Measurements from ENCODE around the gene PCDH9. TPM values are rescaled to one million over a fixed set of nuclear protein-coding genes. Genes with fewer than 3 reads are reported as not detected.

PCDH9 gene
- total RNA-seq, 1 donor from 2014 or later: 10.4 TPM

DNA sequence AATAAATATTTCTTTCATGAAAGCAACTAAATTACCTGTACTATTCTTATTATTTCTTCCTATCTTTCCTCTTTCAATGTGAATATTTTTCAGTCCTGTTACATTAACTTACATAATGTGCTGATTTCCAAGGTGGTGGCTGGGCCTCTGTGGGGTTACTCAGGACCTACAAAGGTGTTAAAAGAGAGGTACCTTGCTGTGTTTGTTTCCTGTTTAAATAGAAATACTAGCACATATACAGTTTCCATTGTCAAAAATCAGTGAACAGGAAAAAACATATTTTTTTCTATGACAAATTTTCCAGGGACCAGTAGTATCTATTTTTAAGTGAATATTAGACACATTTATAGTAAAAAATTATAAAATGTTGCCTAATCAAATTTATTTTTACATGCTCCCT is 8.7 kb upstream of the PCDH9 start:
- no peaks in the 10 kb centered on the region for H4K20me1 ChIP-seq (ENCODE audit: insufficient read depth, low read length)
- no peak overlapping the region for H3K4me2 ChIP-seq (ENCODE audit: low read length)
- H2AFZ ChIP-seq (ENCODE audit: low read depth, low read length): no peak overlapping the region
- H3K27me3 Mint-ChIP-seq (ENCODE audit: low read depth, unreplicated experiment): no peaks in the 10 kb centered on the region
- H3K36me3 Mint-ChIP-seq (ENCODE audit: low read depth, unreplicated experiment): no peaks in the 10 kb centered on the region
- H3K27me3 ChIP-seq (ENCODE audit: insufficient read depth, low read length): no peaks in the 10 kb centered on the region
- no peak overlapping the region for H3K9ac ChIP-seq (ENCODE audit: low read length)
- H3K36me3 ChIP-seq (ENCODE audit: insufficient read depth, low read length): no peaks in the 10 kb centered on the region
- H3K4me3 ChIP-seq (ENCODE audit: insufficient read depth, low read depth, low read length): no peak overlapping the region
- no peaks in the 10 kb centered on the region for H3K79me2 ChIP-seq (ENCODE audit: insufficient read depth, low read length)
- H3K27ac Mint-ChIP-seq (ENCODE audit: unreplicated experiment): no peak overlapping the region
- TF ChIP-seq, protein P1, sequence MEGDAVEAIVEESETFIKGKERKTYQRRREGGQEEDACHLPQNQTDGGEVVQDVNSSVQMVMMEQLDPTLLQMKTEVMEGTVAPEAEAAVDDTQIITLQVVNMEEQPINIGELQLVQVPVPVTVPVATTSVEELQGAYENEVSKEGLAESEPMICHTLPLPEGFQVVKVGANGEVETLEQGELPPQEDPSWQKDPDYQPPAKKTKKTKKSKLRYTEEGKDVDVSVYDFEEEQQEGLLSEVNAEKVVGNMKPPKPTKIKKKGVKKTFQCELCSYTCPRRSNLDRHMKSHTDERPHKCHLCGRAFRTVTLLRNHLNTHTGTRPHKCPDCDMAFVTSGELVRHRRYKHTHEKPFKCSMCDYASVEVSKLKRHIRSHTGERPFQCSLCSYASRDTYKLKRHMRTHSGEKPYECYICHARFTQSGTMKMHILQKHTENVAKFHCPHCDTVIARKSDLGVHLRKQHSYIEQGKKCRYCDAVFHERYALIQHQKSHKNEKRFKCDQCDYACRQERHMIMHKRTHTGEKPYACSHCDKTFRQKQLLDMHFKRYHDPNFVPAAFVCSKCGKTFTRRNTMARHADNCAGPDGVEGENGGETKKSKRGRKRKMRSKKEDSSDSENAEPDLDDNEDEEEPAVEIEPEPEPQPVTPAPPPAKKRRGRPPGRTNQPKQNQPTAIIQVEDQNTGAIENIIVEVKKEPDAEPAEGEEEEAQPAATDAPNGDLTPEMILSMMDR (IDR thresholded peaks at IDR 0.05; ENCODE audit: insufficient read depth, low read depth, low read length): no peak
- no peak for TF ChIP-seq EZH2 (IDR thresholded peaks at IDR 0.05; ENCODE audit: insufficient read depth, low read length)
- no peak overlapping the region for H3K4me3 Mint-ChIP-seq (ENCODE audit: unreplicated experiment)
- no peak overlapping the region for H3K27ac ChIP-seq (ENCODE audit: low read depth, low read length)
- no peaks in the 10 kb centered on the region for H3K4me1 ChIP-seq (ENCODE audit: insufficient read depth, low read length)
- no peaks in the 10 kb centered on the region for H3K9me3 ChIP-seq (ENCODE audit: insufficient read depth, low read depth, low read length)
- no peak for DNase-seq (ENCODE audit: low read depth)
- no peaks in the 10 kb centered on the region for H3K4me1 Mint-ChIP-seq (ENCODE audit: low read depth, unreplicated experiment)
- no peaks in the 10 kb centered on the region for H3K9me3 Mint-ChIP-seq (ENCODE audit: unreplicated experiment)
- FAIRE-seq: no peak

DNA sequence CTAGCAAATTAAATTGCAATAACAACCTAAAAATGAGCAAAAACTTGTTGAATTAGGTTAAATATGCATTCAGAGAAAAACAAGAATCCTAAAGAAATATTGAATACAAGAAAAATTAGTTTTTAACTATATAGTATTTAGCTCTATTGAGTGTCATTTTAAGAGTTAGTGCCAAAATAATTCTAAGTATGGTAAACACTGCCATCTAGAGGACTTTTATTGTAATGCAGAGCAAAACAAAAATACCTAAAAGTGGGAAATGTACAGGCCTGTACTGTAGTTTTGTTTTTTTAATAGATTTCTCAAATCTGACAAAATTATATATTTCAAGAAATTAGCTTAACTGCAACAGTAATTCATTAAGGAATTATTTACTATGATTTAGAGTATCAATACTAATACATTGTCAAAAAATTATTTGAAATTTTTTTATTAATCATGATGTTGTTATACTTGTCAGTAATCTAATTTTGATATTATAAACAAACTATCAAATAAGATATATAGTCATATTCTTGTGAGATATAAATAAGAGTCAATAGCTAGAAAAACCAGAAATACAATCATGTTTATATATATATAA is 8.2 kb upstream of the PCDH9 start:
- Histone ChIP-seq H3K79me2 (ENCODE audit: insufficient read depth, low read length) (no peaks in the 10 kb centered on the region), H3K27me3 (ENCODE audit: insufficient read depth, low read length) (no peaks in the 10 kb centered on the region), H3K36me3 (ENCODE audit: insufficient read depth, low read length) (no peaks in the 10 kb centered on the region), H3K4me1 (ENCODE audit: insufficient read depth, low read length) (no peaks in the 10 kb centered on the region), H3K4me2 (ENCODE audit: low read length) (no peak overlapping the region), H3K9ac (ENCODE audit: low read length) (no peak overlapping the region), H3K27ac (ENCODE audit: low read depth, low read length) (no peak overlapping the region), H3K9me3 (ENCODE audit: insufficient read depth, low read depth, low read length) (no peaks in the 10 kb centered on the region), H2AFZ (ENCODE audit: low read depth, low read length) (no peak overlapping the region), H4K20me1 (ENCODE audit: insufficient read depth, low read length) (no peaks in the 10 kb centered on the region), H3K4me3 (ENCODE audit: insufficient read depth, low read depth, low read length) (no peak overlapping the region)
- H3K4me1 Mint-ChIP-seq (ENCODE audit: low read depth, unreplicated experiment): no peaks in the 10 kb centered on the region
- no peak for FAIRE-seq
- no peaks in the 10 kb centered on the region for H3K27me3 Mint-ChIP-seq (ENCODE audit: low read depth, unreplicated experiment)
- no peaks in the 10 kb centered on the region for H3K36me3 Mint-ChIP-seq (ENCODE audit: low read depth, unreplicated experiment)
- DNase-seq (ENCODE audit: low read depth): no peak
- no peaks in the 10 kb centered on the region for H3K9me3 Mint-ChIP-seq (ENCODE audit: unreplicated experiment)
- no peak overlapping the region for H3K27ac Mint-ChIP-seq (ENCODE audit: unreplicated experiment)
- TF ChIP-seq, protein P1 (IDR thresholded peaks at IDR 0.05; ENCODE audit: insufficient read depth, low read depth, low read length): peak; percentile 56
- TF ChIP-seq EZH2 (IDR thresholded peaks at IDR 0.05; ENCODE audit: insufficient read depth, low read length): no peak
- no peak overlapping the region for H3K4me3 Mint-ChIP-seq (ENCODE audit: unreplicated experiment)

DNA sequence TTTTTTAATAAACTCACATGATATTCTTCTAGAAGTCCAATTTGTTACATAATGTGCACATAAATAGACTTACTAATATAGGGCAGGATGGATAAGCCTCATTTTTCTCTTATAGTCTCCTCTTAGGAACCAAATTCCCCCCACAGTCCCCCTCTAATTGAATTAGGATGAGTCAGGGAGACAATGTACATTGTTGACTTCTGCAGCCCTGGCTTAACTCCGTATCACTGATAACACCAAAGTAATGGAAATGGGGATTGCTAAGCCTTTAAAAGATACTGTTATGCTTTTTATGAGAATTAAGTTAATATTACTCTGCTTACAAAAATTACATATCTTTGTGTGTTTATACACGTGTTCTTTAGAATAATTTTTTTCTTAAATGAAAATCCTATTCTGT is 5.1 kb upstream of the PCDH9 start:
- Histone ChIP-seq H3K4me2 (ENCODE audit: low read length) (no peak overlapping the region), H3K4me3 (ENCODE audit: insufficient read depth, low read depth, low read length) (no peak overlapping the region), H3K9ac (ENCODE audit: low read length) (no peak overlapping the region), H3K9me3 (ENCODE audit: insufficient read depth, low read depth, low read length) (no peaks in the 10 kb centered on the region), H3K4me1 (ENCODE audit: insufficient read depth, low read length) (no peaks in the 10 kb centered on the region), H3K27me3 (ENCODE audit: insufficient read depth, low read length) (no peaks in the 10 kb centered on the region), H3K36me3 (ENCODE audit: insufficient read depth, low read length) (no peaks in the 10 kb centered on the region), H3K27ac (ENCODE audit: low read depth, low read length) (no peak overlapping the region), H4K20me1 (ENCODE audit: insufficient read depth, low read length) (no peaks in the 10 kb centered on the region), H3K79me2 (ENCODE audit: insufficient read depth, low read length) (no peaks in the 10 kb centered on the region), H2AFZ (ENCODE audit: low read depth, low read length) (no peak overlapping the region)
- Mint-ChIP-seq H3K36me3 (ENCODE audit: low read depth, unreplicated experiment) (no peaks in the 10 kb centered on the region), H3K27ac (ENCODE audit: unreplicated experiment) (no peak overlapping the region), H3K9me3 (ENCODE audit: unreplicated experiment) (no peaks in the 10 kb centered on the region), H3K4me3 (ENCODE audit: unreplicated experiment) (no peak overlapping the region), H3K27me3 (ENCODE audit: low read depth, unreplicated experiment) (no peaks in the 10 kb centered on the region), H3K4me1 (ENCODE audit: low read depth, unreplicated experiment) (no peaks in the 10 kb centered on the region)
- FAIRE-seq: no peak
- TF ChIP-seq EZH2 (IDR thresholded peaks at IDR 0.05; ENCODE audit: insufficient read depth, low read length): no peak
- TF ChIP-seq, protein P1 (IDR thresholded peaks at IDR 0.05; ENCODE audit: insufficient read depth, low read depth, low read length): no peak
- no peak for DNase-seq (ENCODE audit: low read depth)

All from astrocyte (in vitro differentiated cells and primary cell).